Measurements from ENCODE around the gene DHX9.

DHX9 gene

GRCh38 chr1:182806015-182806678, 33.0 kb upstream of the DHX9 start:
- FAIRE-seq (no peak), DNase-seq (ENCODE audit: insufficient read length, low spot score) (no peak)
- TF ChIP-seq PAX5 (IDR thresholded peaks at IDR 0.05; ENCODE audit: insufficient read depth, low read length, severe bottlenecking) (no peak), SPI1 (IDR thresholded peaks at IDR 0.05; ENCODE audit: low read depth, low read length) (no peak), POLR2AphosphoS5 (IDR thresholded peaks at IDR 0.05; ENCODE audit: low read depth, low read length) (no peak), TAF1 (IDR thresholded peaks at IDR 0.05; ENCODE audit: low read depth, low read length) (no peak), POLR2A (IDR thresholded peaks at IDR 0.05; ENCODE audit: low read depth, low read length) (no peak), POU2F2 (IDR thresholded peaks at IDR 0.05; ENCODE audit: low read depth, low read length) (no peak)

- DNase-seq (ENCODE audit: insufficient read length, low spot score), result no peak
- TF ChIP-seq POLR2AphosphoS5 (IDR thresholded peaks at IDR 0.05; ENCODE audit: low read depth, low read length) (no peak), POLR2A (IDR thresholded peaks at IDR 0.05; ENCODE audit: low read depth, low read length) (no peak), SPI1 (IDR thresholded peaks at IDR 0.05; ENCODE audit: low read depth, low read length) (no peak), TAF1 (IDR thresholded peaks at IDR 0.05; ENCODE audit: low read depth, low read length) (no peak), PAX5 (IDR thresholded peaks at IDR 0.05; ENCODE audit: insufficient read depth, low read length, severe bottlenecking) (no peak), POU2F2 (IDR thresholded peaks at IDR 0.05; ENCODE audit: low read depth, low read length) (no peak)
- FAIRE-seq, result no peak
Observed at GRCh38 chr1:182807907-182808306, 31.2 kb upstream of the DHX9 start.

GRCh38 chr1:182809414-182809957, 29.7 kb upstream of the DHX9 start:
- TF ChIP-seq PAX5 (IDR thresholded peaks at IDR 0.05; ENCODE audit: insufficient read depth, low read length, severe bottlenecking) (no peak), POLR2A (IDR thresholded peaks at IDR 0.05; ENCODE audit: low read depth, low read length) (no peak), TAF1 (IDR thresholded peaks at IDR 0.05; ENCODE audit: low read depth, low read length) (no peak), SPI1 (IDR thresholded peaks at IDR 0.05; ENCODE audit: low read depth, low read length) (no peak), POLR2AphosphoS5 (IDR thresholded peaks at IDR 0.05; ENCODE audit: low read depth, low read length) (no peak), POU2F2 (IDR thresholded peaks at IDR 0.05; ENCODE audit: low read depth, low read length) (no peak)
- FAIRE-seq, result no peak

GRCh38 chr1:182811975-182812722, 27.0 kb upstream of the DHX9 start:
- FAIRE-seq, result no peak
- TF ChIP-seq SPI1 (IDR thresholded peaks at IDR 0.05; ENCODE audit: low read depth, low read length), result no peak
- no peak for TF ChIP-seq POLR2A (IDR thresholded peaks at IDR 0.05; ENCODE audit: low read depth, low read length)
- no peak for TF ChIP-seq PAX5 (IDR thresholded peaks at IDR 0.05; ENCODE audit: insufficient read depth, low read length, severe bottlenecking)

More at GRCh38 chr1:182809414-182809957, 29.7 kb upstream of the DHX9 start:
- no peak for DNase-seq (ENCODE audit: insufficient read length, low spot score)

GRCh38 chr1:182816863-182817262, 22.3 kb upstream of the DHX9 start:
- FAIRE-seq (no peak), DNase-seq (ENCODE audit: insufficient read length, low spot score) (no peak)
- TF ChIP-seq POLR2AphosphoS5 (IDR thresholded peaks at IDR 0.05; ENCODE audit: low read depth, low read length) (no peak), PAX5 (IDR thresholded peaks at IDR 0.05; ENCODE audit: insufficient read depth, low read length, severe bottlenecking) (no peak), POLR2A (IDR thresholded peaks at IDR 0.05; ENCODE audit: low read depth, low read length) (no peak), TAF1 (IDR thresholded peaks at IDR 0.05; ENCODE audit: low read depth, low read length) (no peak)

More at GRCh38 chr1:182811975-182812722, 27.0 kb upstream of the DHX9 start:
- no peak for DNase-seq (ENCODE audit: insufficient read length, low spot score)

GRCh38 chr1:182817802-182818201, 21.3 kb upstream of the DHX9 start:
- TF ChIP-seq TAF1 (IDR thresholded peaks at IDR 0.05; ENCODE audit: low read depth, low read length) (no peak), PAX5 (IDR thresholded peaks at IDR 0.05; ENCODE audit: insufficient read depth, low read length, severe bottlenecking) (no peak), POU2F2 (IDR thresholded peaks at IDR 0.05; ENCODE audit: low read depth, low read length) (no peak), POLR2AphosphoS5 (IDR thresholded peaks at IDR 0.05; ENCODE audit: low read depth, low read length) (no peak), POLR2A (IDR thresholded peaks at IDR 0.05; ENCODE audit: low read depth, low read length) (no peak), SPI1 (IDR thresholded peaks at IDR 0.05; ENCODE audit: low read depth, low read length) (no peak)
- FAIRE-seq (no peak), DNase-seq (ENCODE audit: insufficient read length, low spot score) (no peak)

- DNase-seq (ENCODE audit: insufficient read length, low spot score) (no peak), FAIRE-seq (no peak)
- no peak for TF ChIP-seq TAF1 (IDR thresholded peaks at IDR 0.05; ENCODE audit: low read depth, low read length)
- no peak for TF ChIP-seq PAX5 (IDR thresholded peaks at IDR 0.05; ENCODE audit: insufficient read depth, low read length, severe bottlenecking)
Observed at GRCh38 chr1:182823220-182823619, 15.9 kb upstream of the DHX9 start.

- DNase-seq (ENCODE audit: insufficient read length, low spot score), result no peak
- TF ChIP-seq SPI1 (IDR thresholded peaks at IDR 0.05; ENCODE audit: low read depth, low read length), result no peak
- TF ChIP-seq PAX5 (IDR thresholded peaks at IDR 0.05; ENCODE audit: insufficient read depth, low read length, severe bottlenecking), result no peak
- TF ChIP-seq TAF1 (IDR thresholded peaks at IDR 0.05; ENCODE audit: low read depth, low read length), result no peak
- no peak for TF ChIP-seq POU2F2 (IDR thresholded peaks at IDR 0.05; ENCODE audit: low read depth, low read length)
- TF ChIP-seq POLR2A (IDR thresholded peaks at IDR 0.05; ENCODE audit: low read depth, low read length), result no peak
- TF ChIP-seq POLR2AphosphoS5 (IDR thresholded peaks at IDR 0.05; ENCODE audit: low read depth, low read length), result no peak
- FAIRE-seq, result no peak
Observed at GRCh38 chr1:182826892-182827291, 12.3 kb upstream of the DHX9 start.

- FAIRE-seq, result peak; percentile 79
- TF ChIP-seq PAX5 (IDR thresholded peaks at IDR 0.05; ENCODE audit: insufficient read depth, low read length, severe bottlenecking) (no peak), POLR2AphosphoS5 (IDR thresholded peaks at IDR 0.05; ENCODE audit: low read depth, low read length) (no peak), POU2F2 (IDR thresholded peaks at IDR 0.05; ENCODE audit: low read depth, low read length) (no peak), SPI1 (IDR thresholded peaks at IDR 0.05; ENCODE audit: low read depth, low read length) (peak; percentile 82)
Observed at GRCh38 chr1:182829285-182829932, 9.7 kb upstream of the DHX9 start.

More at GRCh38 chr1:182829285-182829932, 9.7 kb upstream of the DHX9 start:
- DNase-seq (ENCODE audit: insufficient read length, low spot score), result peak; percentile 24
